SK-N-SH (cell line): ENCODE results near the gene CD34. TPM values are rescaled to one million over a fixed set of nuclear protein-coding genes. Genes with fewer than 3 reads are reported as not detected.

Experiments
- CTCF ChIA-PET: fragments of 300-600, 350-600 bp; formaldehyde crosslinking; extraction: SDS; loops from one replicate; lab custom pipeline; 2021; lab: Yijun Ruan, JAX
- POLR2A ChIA-PET: fragments of 350-600 bp; sonication (Branson Sonifier 250); formaldehyde crosslinking; extraction: SDS; loops from one replicate; lab custom pipeline; 2020; ENCODE audit warnings: antibody characterized with exemption, inconsistent platforms; lab: Yijun Ruan, JAX
- DNase-seq: peaks from one replicate; pipeline ENCODE4 v3.0.0; 2012
- H2AFZ ChIP-seq: fragments of 200-600 bp; sonication (generic); 2 replicates; pipeline ENCODE4 v1.8.1; 2016; ENCODE audit warnings: antibody characterized with exemption, mild to moderate bottlenecking, low read depth
- H3F3A ChIP-seq: fragments of 200-600 bp; sonication (generic); replicated peaks from 2 replicates; pipeline ENCODE3; 2016; ENCODE audit warnings: antibody characterized with exemption, mild to moderate bottlenecking; ENCODE audit not compliant: insufficient read depth
- H3K27ac ChIP-seq, 2 experiments: fragments of 200-500 bp in 1 of 2; fragments of 200-600 bp in 1 of 2; sonication (Bioruptor generic) in 1 of 2; sonication (generic), shearing (Covaris generic) in 1 of 2; 2 replicates each; pipeline versions ENCODE4 v1.5.1 to v1.6.1; 2014 to 2016; ENCODE audit warnings: low read depth in 2 of 2, inconsistent platforms in 1 of 2, low read length in 1 of 2, mild to moderate bottlenecking in 1 of 2, mixed read lengths in 1 of 2
- H3K27me3 ChIP-seq: fragments of 200-600 bp; sonication (generic), shearing (Covaris generic); 2 replicates; pipeline ENCODE4 v1.6.1; 2016; ENCODE audit warnings: mixed run types; ENCODE audit not compliant: insufficient read depth
- H3K36me3 ChIP-seq, 2 experiments: fragments of 200-500 bp in 1 of 2; fragments of 200-600 bp in 1 of 2; sonication (Bioruptor generic) in 1 of 2; sonication (generic) in 1 of 2; replicated peaks in 1 of 2; 2 replicates each; pipeline versions ENCODE3 to v1.5.1; 2014 to 2016; ENCODE audit warnings: low read length in 1 of 2, mild to moderate bottlenecking in 1 of 2; ENCODE audit not compliant: insufficient read depth in 2 of 2, control insufficient read depth in 1 of 2
- H3K4me1 ChIP-seq, 2 experiments: fragments of 200-500 bp in 1 of 2; fragments of 200-600 bp in 1 of 2; sonication (Bioruptor generic) in 1 of 2; sonication (generic), shearing (Covaris generic) in 1 of 2; 2 replicates each; pipeline versions ENCODE4 v1.5.1 to v1.6.1; 2014 to 2016; ENCODE audit warnings: low read depth in 1 of 2, low read length in 1 of 2, mixed run types in 1 of 2; ENCODE audit not compliant: insufficient read depth in 2 of 2, control insufficient read depth in 1 of 2
- H3K4me2 ChIP-seq: fragments of 200-600 bp; sonication (generic), shearing (Covaris generic); 2 replicates; pipeline ENCODE4 v1.6.1; 2017; ENCODE audit warnings: mixed run types
- H3K4me3 ChIP-seq, 2 experiments: fragments of 200-500 bp in 1 of 2; fragments of 200-600 bp in 1 of 2; sonication (Bioruptor generic) in 1 of 2; sonication (generic), shearing (Covaris generic) in 1 of 2; 2 replicates each; pipeline versions ENCODE4 v1.5.1 to v1.8.1; 2014 to 2016; ENCODE audit warnings: low read depth in 2 of 2, inconsistent platforms in 1 of 2, low read length in 1 of 2, mild to moderate bottlenecking in 1 of 2, mixed read lengths in 1 of 2, moderate library complexity in 1 of 2
- H3K79me2 ChIP-seq: fragments of 200-600 bp; sonication (generic); 2 replicates; pipeline ENCODE4 v1.8.1; 2017; ENCODE audit warnings: mild to moderate bottlenecking; ENCODE audit not compliant: insufficient read depth
- H3K9ac ChIP-seq: fragments of 200-600 bp; sonication (generic); 2 replicates; pipeline ENCODE4 v1.6.1; 2017; ENCODE audit warnings: mixed run types
- H3K9me2 ChIP-seq: fragments of 200-600 bp; sonication (generic); 2 replicates; pipeline ENCODE4 v1.6.1; 2017; ENCODE audit warnings: mixed run types
- H3K9me3 ChIP-seq: fragments of 200-600 bp; sonication (generic); 2 replicates; pipeline ENCODE4 v1.6.1; 2017; ENCODE audit warnings: mixed run types, mild to moderate bottlenecking, moderate library complexity
- H4K20me1 ChIP-seq: fragments of 200-600 bp; sonication (generic); 2 replicates; pipeline ENCODE4 v1.6.1; 2017; ENCODE audit warnings: mild to moderate bottlenecking, mixed run types; ENCODE audit not compliant: insufficient read depth
- MEF2A ChIP-seq: IDR thresholded peaks from 2 replicates; pipeline ENCODE4 v1.4.0; 2012; ENCODE audit warnings: low read depth, borderline replicate concordance
- NFIC ChIP-seq: IDR thresholded peaks from 2 replicates; pipeline ENCODE4 v1.4.0; 2012; ENCODE audit warnings: borderline replicate concordance
- NRF1 ChIP-seq: IDR thresholded peaks from 2 replicates; pipeline ENCODE4 v1.6.1; 2012; ENCODE audit warnings: low read depth, mild to moderate bottlenecking, low read length
- RAD21 ChIP-seq: IDR thresholded peaks from 2 replicates; pipeline ENCODE4 v1.6.1; 2012; ENCODE audit warnings: mild to moderate bottlenecking, low read length
- RFX5 ChIP-seq: IDR thresholded peaks from 2 replicates; pipeline ENCODE4 v1.6.1; 2012; ENCODE audit warnings: mild to moderate bottlenecking, improper control_type of control experiment, low read length
- RXRA ChIP-seq: IDR thresholded peaks from 2 replicates; pipeline ENCODE4 v1.4.0; 2012; ENCODE audit warnings: low read depth, mild to moderate bottlenecking, borderline replicate concordance
- SIN3A ChIP-seq: IDR thresholded peaks from 2 replicates; pipeline ENCODE4 v1.6.1; 2012; ENCODE audit warnings: low read depth, mild to moderate bottlenecking, low read length, moderate library complexity, borderline replicate concordance
- TCF12 ChIP-seq: IDR thresholded peaks from 2 replicates; pipeline ENCODE4 v1.4.0; 2012
- YY1 ChIP-seq: IDR thresholded peaks from 2 replicates; pipeline ENCODE4 v1.4.0; 2012; ENCODE audit warnings: low read depth, mild to moderate bottlenecking
- WGBS: methylation state at CpG from one replicate; pipeline ENCODE4 v1.1.6; 2017; ENCODE audit warnings: low lambda C conversion rate; 5-methylcytosine and 5-hydroxymethylcytosine counted together
- polyA plus RNA-seq, 3 experiments: library from polyadenylated mRNA; depleted of rRNA; stranded (reverse); fragments of >200 nt; gene quantifications; 2 replicates each; pipeline ENCODE4 v1.2.3, GENCODE V29; 2012
- TF ChIP-seq, protein P1 (sequence below): fragments of 150-350 bp; IDR thresholded peaks from 2 replicates; pipeline ENCODE4 v1.6.1; 2016; ENCODE audit warnings: mild to moderate bottlenecking, low read depth, low read length
- TF ChIP-seq, protein P2 (sequence below): fragments of 200-600 bp; sonication (generic); IDR thresholded peaks from 2 replicates; pipeline ENCODE4 v1.6.1; 2017; ENCODE audit warnings: antibody characterized with exemption, mild to moderate bottlenecking, moderate library complexity
- TF ChIP-seq, protein P3 (sequence below): IDR thresholded peaks from 2 replicates; pipeline ENCODE4 v1.6.1; 2012; ENCODE audit warnings: mild to moderate bottlenecking, low read depth, low read length, moderate library complexity

The CD34 gene
- polyA plus RNA-seq, 1 of the 3 experiments (the other 2 are of a cell fraction), result 0.59 TPM

DNA sequence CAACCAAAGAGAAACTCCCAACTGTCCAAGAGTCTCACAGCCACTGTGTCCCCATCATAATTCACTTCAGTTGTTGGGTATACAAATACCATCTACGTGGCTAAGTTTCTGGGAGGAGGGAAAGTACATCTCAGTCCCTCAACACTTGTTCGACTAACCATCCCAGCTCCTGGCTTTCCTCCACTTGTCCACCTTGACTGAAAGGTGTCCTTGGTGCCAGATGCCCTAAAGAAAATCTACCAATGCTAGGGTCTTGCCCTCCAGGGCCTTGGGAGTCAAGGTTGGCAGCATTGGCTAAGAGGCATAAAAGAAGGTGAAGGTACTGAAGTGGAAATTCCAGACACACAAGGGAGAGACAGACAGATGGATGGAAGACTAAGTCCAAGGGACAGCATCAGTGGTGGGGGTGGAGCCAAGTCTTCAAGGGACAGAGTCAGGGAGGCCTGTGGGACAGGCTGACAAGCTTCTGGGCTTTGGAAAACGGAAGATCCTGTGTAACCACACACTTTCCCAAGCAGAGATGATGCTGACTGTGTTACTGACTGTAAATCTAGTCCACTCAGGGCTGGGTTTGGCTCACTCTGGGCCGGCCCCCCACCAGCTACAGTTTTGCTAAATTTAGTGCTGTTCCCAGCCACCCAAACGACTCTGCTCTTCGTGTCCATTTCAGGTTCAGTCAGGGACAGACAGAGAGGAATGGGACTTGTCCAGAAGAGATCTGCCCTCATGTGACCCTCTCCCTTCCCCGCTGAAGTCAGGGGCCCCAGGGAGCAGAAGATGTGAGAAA, 60.1 kb downstream of the CD34 start:
- no peak overlapping the region for H2AFZ ChIP-seq
- no peaks in the 10 kb centered on the region for H3K4me1 ChIP-seq
- DNase-seq, result no peak
- H3K9me3 ChIP-seq, result no peaks in the 10 kb centered on the region
- no peaks in the 10 kb centered on the region for H3F3A ChIP-seq
- TF ChIP-seq, protein P1, sequence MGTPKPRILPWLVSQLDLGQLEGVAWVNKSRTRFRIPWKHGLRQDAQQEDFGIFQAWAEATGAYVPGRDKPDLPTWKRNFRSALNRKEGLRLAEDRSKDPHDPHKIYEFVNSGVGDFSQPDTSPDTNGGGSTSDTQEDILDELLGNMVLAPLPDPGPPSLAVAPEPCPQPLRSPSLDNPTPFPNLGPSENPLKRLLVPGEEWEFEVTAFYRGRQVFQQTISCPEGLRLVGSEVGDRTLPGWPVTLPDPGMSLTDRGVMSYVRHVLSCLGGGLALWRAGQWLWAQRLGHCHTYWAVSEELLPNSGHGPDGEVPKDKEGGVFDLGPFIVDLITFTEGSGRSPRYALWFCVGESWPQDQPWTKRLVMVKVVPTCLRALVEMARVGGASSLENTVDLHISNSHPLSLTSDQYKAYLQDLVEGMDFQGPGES, result no peak
- TF ChIP-seq RAD21 (no peak), RXRA (no peak), YY1 (no peak), TCF12 (no peak), NFIC (no peak), NRF1 (no peak), RFX5 (no peak), MEF2A (no peak), SIN3A (no peak)
- TF ChIP-seq, protein P2, sequence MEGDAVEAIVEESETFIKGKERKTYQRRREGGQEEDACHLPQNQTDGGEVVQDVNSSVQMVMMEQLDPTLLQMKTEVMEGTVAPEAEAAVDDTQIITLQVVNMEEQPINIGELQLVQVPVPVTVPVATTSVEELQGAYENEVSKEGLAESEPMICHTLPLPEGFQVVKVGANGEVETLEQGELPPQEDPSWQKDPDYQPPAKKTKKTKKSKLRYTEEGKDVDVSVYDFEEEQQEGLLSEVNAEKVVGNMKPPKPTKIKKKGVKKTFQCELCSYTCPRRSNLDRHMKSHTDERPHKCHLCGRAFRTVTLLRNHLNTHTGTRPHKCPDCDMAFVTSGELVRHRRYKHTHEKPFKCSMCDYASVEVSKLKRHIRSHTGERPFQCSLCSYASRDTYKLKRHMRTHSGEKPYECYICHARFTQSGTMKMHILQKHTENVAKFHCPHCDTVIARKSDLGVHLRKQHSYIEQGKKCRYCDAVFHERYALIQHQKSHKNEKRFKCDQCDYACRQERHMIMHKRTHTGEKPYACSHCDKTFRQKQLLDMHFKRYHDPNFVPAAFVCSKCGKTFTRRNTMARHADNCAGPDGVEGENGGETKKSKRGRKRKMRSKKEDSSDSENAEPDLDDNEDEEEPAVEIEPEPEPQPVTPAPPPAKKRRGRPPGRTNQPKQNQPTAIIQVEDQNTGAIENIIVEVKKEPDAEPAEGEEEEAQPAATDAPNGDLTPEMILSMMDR, result no peak
- TF ChIP-seq, protein P3, sequence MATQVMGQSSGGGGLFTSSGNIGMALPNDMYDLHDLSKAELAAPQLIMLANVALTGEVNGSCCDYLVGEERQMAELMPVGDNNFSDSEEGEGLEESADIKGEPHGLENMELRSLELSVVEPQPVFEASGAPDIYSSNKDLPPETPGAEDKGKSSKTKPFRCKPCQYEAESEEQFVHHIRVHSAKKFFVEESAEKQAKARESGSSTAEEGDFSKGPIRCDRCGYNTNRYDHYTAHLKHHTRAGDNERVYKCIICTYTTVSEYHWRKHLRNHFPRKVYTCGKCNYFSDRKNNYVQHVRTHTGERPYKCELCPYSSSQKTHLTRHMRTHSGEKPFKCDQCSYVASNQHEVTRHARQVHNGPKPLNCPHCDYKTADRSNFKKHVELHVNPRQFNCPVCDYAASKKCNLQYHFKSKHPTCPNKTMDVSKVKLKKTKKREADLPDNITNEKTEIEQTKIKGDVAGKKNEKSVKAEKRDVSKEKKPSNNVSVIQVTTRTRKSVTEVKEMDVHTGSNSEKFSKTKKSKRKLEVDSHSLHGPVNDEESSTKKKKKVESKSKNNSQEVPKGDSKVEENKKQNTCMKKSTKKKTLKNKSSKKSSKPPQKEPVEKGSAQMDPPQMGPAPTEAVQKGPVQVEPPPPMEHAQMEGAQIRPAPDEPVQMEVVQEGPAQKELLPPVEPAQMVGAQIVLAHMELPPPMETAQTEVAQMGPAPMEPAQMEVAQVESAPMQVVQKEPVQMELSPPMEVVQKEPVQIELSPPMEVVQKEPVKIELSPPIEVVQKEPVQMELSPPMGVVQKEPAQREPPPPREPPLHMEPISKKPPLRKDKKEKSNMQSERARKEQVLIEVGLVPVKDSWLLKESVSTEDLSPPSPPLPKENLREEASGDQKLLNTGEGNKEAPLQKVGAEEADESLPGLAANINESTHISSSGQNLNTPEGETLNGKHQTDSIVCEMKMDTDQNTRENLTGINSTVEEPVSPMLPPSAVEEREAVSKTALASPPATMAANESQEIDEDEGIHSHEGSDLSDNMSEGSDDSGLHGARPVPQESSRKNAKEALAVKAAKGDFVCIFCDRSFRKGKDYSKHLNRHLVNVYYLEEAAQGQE, result no peak
- H3K9me2 ChIP-seq, result no peaks in the 10 kb centered on the region
- H3K36me3 ChIP-seq, result peaks cover 0 to 3% of the 10 kb centered on the region in 2 experiments
- peaks cover 10% of the 10 kb centered on the region; the same call in 1 of the 2 replicates for H3K79me2 ChIP-seq
- H3K27ac ChIP-seq, result no peak overlapping the region
- no peaks in the 10 kb centered on the region for H4K20me1 ChIP-seq
- no peak overlapping the region for H3K4me2 ChIP-seq
- H3K9ac ChIP-seq, result no peak overlapping the region
- no peak overlapping the region for H3K4me3 ChIP-seq
- H3K27me3 ChIP-seq, result no peaks in the 10 kb centered on the region
- 89% methylated on average over 7 of the region's 7 CpGs for WGBS
- CTCF ChIA-PET, result interaction anchor here (1.1 to 2.2 kb wide), 4 partner anchors 10 to 24 kb away, joined by 3 to 10 read pairs (median 4); no protein-coding TSS in a partner anchor
- POLR2A ChIA-PET, result no interaction called here
